Ascending aorta (tissue), 2 donors: ENCODE results near the gene GABBR1. TPM values are rescaled to one million over a fixed set of nuclear protein-coding genes. Genes with fewer than 3 reads are reported as not detected.

Experiments used
- DNase-seq, 2 donors: peaks; one replicate each; pipeline ENCODE4 v3.0.0-alpha.2; 2019; ENCODE audit warnings: low spot score in 2 of 2
- H3K27ac ChIP-seq, 2 donors: fragments of 200-600 bp; sonication (generic); one replicate each; pipeline ENCODE4 v1.5.1; 2016 to 2017; ENCODE audit warnings: mild to moderate bottlenecking in 1 of 2
- H3K27me3 ChIP-seq: fragments of 200-600 bp; sonication (generic); one replicate; pipeline ENCODE4 v1.5.1; 2017
- H3K36me3 ChIP-seq, 2 donors: fragments of 200-600 bp; sonication (generic); one replicate each; pipeline ENCODE4 v1.5.1; 2016
- H3K4me1 ChIP-seq, 2 donors: fragments of 200-600 bp; sonication (generic); one replicate each; pipeline ENCODE4 v1.5.1; 2016 to 2017; ENCODE audit warnings: mild to moderate bottlenecking in 1 of 2
- H3K4me3 ChIP-seq, 2 donors: fragments of 200-600 bp; sonication (generic); one replicate each; pipeline ENCODE4 v1.5.1; 2016 to 2017; ENCODE audit warnings: mild to moderate bottlenecking in 1 of 2
- H3K9me3 ChIP-seq, 2 donors: fragments of 200-600 bp; sonication (generic); one replicate each; pipeline ENCODE4 v1.5.1; 2016
- CTCF ChIP-seq, 3 experiments: fragments of 200-600 bp in 2 of 3; fragments of 450-650 bp in 1 of 3; sonication (generic) in 2 of 3; IDR thresholded peaks; one replicate each; pipeline ENCODE4 v1.5.1; 2016 to 2019; ENCODE audit warnings: antibody characterized with exemption in 3 of 3, mild to moderate bottlenecking in 1 of 3, moderate library complexity in 1 of 3
- intact Hi-C: fragments of 100-400 bp; cut with DNase I; formaldehyde crosslinking; loops from one replicate; pipeline ENCODE4 v1.15.1; 2023
- total RNA-seq: library from RNA; depleted of rRNA; stranded (reverse); fragments of >200 nt; gene quantifications from one replicate; pipeline ENCODE4 v1.1.0, GENCODE V29; 2016

The GABBR1 gene
- total RNA-seq, 1 donor from 2014 or later = 166 TPM

GRCh38 chr6:29625337-29625930 lies 7.5 kb downstream of the GABBR1 start:
- Histone ChIP-seq H3K4me3 (no peak overlapping the region), H3K4me1 (peaks cover 5 to 13% of the 10 kb centered on the region in 2 donors), H3K27me3 (no peaks in the 10 kb centered on the region), H3K27ac (no peak overlapping the region), H3K36me3 (peaks cover 5 to 31% of the 10 kb centered on the region in 2 donors), H3K9me3 (no peaks in the 10 kb centered on the region)
- DNase-seq = no peak
- no peak for TF ChIP-seq CTCF (IDR thresholded peaks at IDR 0.05)
- intact Hi-C loops = loop anchor here (10.0 kb wide), 1 partner anchor 699 kb away; the partner anchor contains the start of gene TRIM39

GRCh38 chr6:29624520-29624961 lies 8.4 kb downstream of the GABBR1 start:
- Histone ChIP-seq H3K36me3 (peaks cover 6 to 35% of the 10 kb centered on the region in 2 donors), H3K4me3 (no peak overlapping the region), H3K4me1 (peaks cover 5 to 13% of the 10 kb centered on the region in 2 donors), H3K27ac (no peak overlapping the region), H3K27me3 (no peaks in the 10 kb centered on the region), H3K9me3 (no peaks in the 10 kb centered on the region)
- intact Hi-C loops = loop anchor here (10.0 kb wide), 1 partner anchor 700 kb away; the partner anchor contains the start of gene TRIM39
- TF ChIP-seq CTCF (IDR thresholded peaks at IDR 0.05) = no peak
- no peak for DNase-seq

GRCh38 chr6:29620630-29621029 lies 12.4 kb downstream of the GABBR1 start:
- intact Hi-C loops = loop anchor here (10.0 kb wide), 1 partner anchor 704 kb away; the partner anchor contains the start of gene TRIM39
- no peak overlapping the region for H3K4me3 ChIP-seq
- no peak for DNase-seq
- no peaks in the 10 kb centered on the region for H3K27me3 ChIP-seq
- no peaks in the 10 kb centered on the region for H3K9me3 ChIP-seq
- H3K36me3 ChIP-seq = peaks cover 22 to 63% of the 10 kb centered on the region in 2 donors
- no peak for TF ChIP-seq CTCF (IDR thresholded peaks at IDR 0.05)
- H3K4me1 ChIP-seq = no peaks in the 10 kb centered on the region
- no peak overlapping the region for H3K27ac ChIP-seq

- intact Hi-C loops = loop anchor here (10.0 kb wide), 1 partner anchor 705 kb away; the partner anchor contains the start of gene TRIM39
Measured at GRCh38 chr6:29619578-29620160, 13.3 kb downstream of the GABBR1 start.

More at GRCh38 chr6:29619578-29620160, 13.3 kb downstream of the GABBR1 start:
- Histone ChIP-seq H3K9me3 (no peaks in the 10 kb centered on the region), H3K27me3 (no peaks in the 10 kb centered on the region), H3K36me3 (peaks cover 22 to 65% of the 10 kb centered on the region in 2 donors), H3K4me3 (no peak overlapping the region), H3K27ac (no peak overlapping the region), H3K4me1 (no peaks in the 10 kb centered on the region)
- no peak for DNase-seq
- no peak for TF ChIP-seq CTCF (IDR thresholded peaks at IDR 0.05)
